Forelimb muscle (tissue), 1 donor: Measurements from ENCODE around the gene TMEM86A. TPM values are rescaled to one million over a fixed set of nuclear protein-coding genes. Genes with fewer than 3 reads are reported as not detected.

Experiments
- DNase-seq: peaks from one replicate; pipeline ENCODE4 v3.0.0-alpha.2; 2013; ENCODE audit warnings: low read depth
- polyA plus RNA-seq: library from polyadenylated mRNA; unstranded; fragments of 120-200 nt; gene quantifications from one replicate; pipeline ENCODE4 v1.2.1, GENCODE V29; 2013; ENCODE audit not compliant: insufficient read length

TMEM86A gene
- polyA plus RNA-seq, 1 donor = 3.8 TPM

- no peak for DNase-seq
Measured at GRCh38 chr11:18726040-18726439, 27.5 kb downstream of the TMEM86A start, which contains the start of gene IGSF22. IGSF22 (minus strand) TSS chr11:18726188; CDS start chr11:18724236, 1,952 bp downstream.

GRCh38 chr11:18727479-18728236 lies 29.1 kb downstream of the TMEM86A start:
- no peak for DNase-seq

GRCh38 chr11:18728658-18729057 lies 30.1 kb downstream of the TMEM86A start:
- no peak for DNase-seq

- DNase-seq = no peak
Measured at GRCh38 chr11:18729426-18729825, 30.8 kb downstream of the TMEM86A start.

- DNase-seq = no peak
Measured at GRCh38 chr11:18730020-18730419, 31.4 kb downstream of the TMEM86A start.

- no peak for DNase-seq
Measured at GRCh38 chr11:18731441-18731840, 32.9 kb downstream of the TMEM86A start.

- DNase-seq = no peak
Measured at GRCh38 chr11:18731949-18732821, 33.6 kb downstream of the TMEM86A start.

- DNase-seq = no peak
Measured at GRCh38 chr11:18733202-18733601, 34.6 kb downstream of the TMEM86A start.

- DNase-seq = no peak
Measured at GRCh38 chr11:18736590-18737148, 38.1 kb downstream of the TMEM86A start.

- no peak for DNase-seq
Measured at GRCh38 chr11:18737642-18738041, 39.1 kb downstream of the TMEM86A start.

GRCh38 chr11:18739685-18740084 lies 41.1 kb downstream of the TMEM86A start:
- DNase-seq = no peak

GRCh38 chr11:18741783-18742182 lies 43.2 kb downstream of the TMEM86A start:
- no peak for DNase-seq

GRCh38 chr11:18743365-18743764 lies 44.8 kb downstream of the TMEM86A start:
- no peak for DNase-seq

GRCh38 chr11:18743900-18744514 lies 45.4 kb downstream of the TMEM86A start:
- no peak for DNase-seq

GRCh38 chr11:18745251-18745650 lies 46.7 kb downstream of the TMEM86A start:
- no peak for DNase-seq

GRCh38 chr11:18748766-18749365 lies 50.3 kb downstream of the TMEM86A start:
- no peak for DNase-seq

GRCh38 chr11:18749681-18750319 lies 51.2 kb downstream of the TMEM86A start:
- no peak for DNase-seq

- DNase-seq = no peak
Measured at GRCh38 chr11:18750944-18751343, 52.4 kb downstream of the TMEM86A start.

- no peak for DNase-seq
Measured at GRCh38 chr11:18752502-18752901, 53.9 kb downstream of the TMEM86A start.

GRCh38 chr11:18754308-18754707 lies 55.7 kb downstream of the TMEM86A start:
- no peak for DNase-seq
